IMR-90 (cell line): ENCODE data around the gene IL19. TPM values are rescaled to one million over a fixed set of nuclear protein-coding genes. Genes with fewer than 3 reads are reported as not detected.

Experiments
- ATAC-seq: fragments of 200-7000 bp; cut with Tn5 transposase; 2 replicates; pipeline ENCODE4 v1.9.1; 2020; ENCODE audit warnings: low read depth, mild to moderate bottlenecking, moderate library complexity
- BruUV-seq: library from RNA; stranded (reverse); fragments of 400-500 nt; replicated peaks from 2 replicates; lab custom pipeline; 2021; lab: Mats Ljungman, UMichigan
- CTCF ChIA-PET: fragments of 300-600 bp; formaldehyde crosslinking; extraction: SDS; loops from one replicate; lab custom pipeline; 2021; ENCODE audit warnings: antibody characterized with exemption; lab: Yijun Ruan, JAX
- POLR2A ChIA-PET: fragments of 300-600 bp; sonication (Branson Sonifier 250); formaldehyde crosslinking; loops from one replicate; lab custom pipeline; 2022; ENCODE audit warnings: antibody characterized with exemption; ENCODE audit not compliant: unreplicated experiment; lab: Charles Lee
- DNase-seq: peaks from one replicate; pipeline ENCODE4 v3.0.0; 2013
- H2AFZ ChIP-seq: replicated peaks from 2 replicates; pipeline ENCODE3; 2013; ENCODE audit warnings: low read length, mild to moderate bottlenecking; ENCODE audit not compliant: poor library complexity
- H2AK5ac ChIP-seq: 2 replicates; pipeline ENCODE4 v1.6.1; 2013; ENCODE audit warnings: low read depth, low read length, inconsistent platforms
- H2AK9ac ChIP-seq: replicated peaks from 2 replicates; pipeline ENCODE3; 2013; ENCODE audit warnings: mild to moderate bottlenecking, low read depth, low read length, moderate library complexity; ENCODE audit not compliant: poor library complexity
- H2BK120ac ChIP-seq: 2 replicates; pipeline ENCODE4 v1.6.1; 2013; ENCODE audit warnings: low read depth, low read length, inconsistent platforms
- H2BK15ac ChIP-seq: 3 replicates; pipeline ENCODE4 v1.6.1; 2013; ENCODE audit warnings: low read depth, low read length, inconsistent platforms
- H2BK20ac ChIP-seq: 2 replicates; pipeline ENCODE4 v1.6.1; 2013; ENCODE audit warnings: low read depth, mild to moderate bottlenecking, inconsistent platforms, low read length, moderate library complexity
- H2BK5ac ChIP-seq: 2 replicates; pipeline ENCODE4 v1.6.1; 2013; ENCODE audit warnings: mild to moderate bottlenecking, low read depth, low read length, inconsistent platforms; ENCODE audit not compliant: poor library complexity, severe bottlenecking
- H3K14ac ChIP-seq: replicated peaks from 2 replicates; pipeline ENCODE4 v1.6.1; 2013; ENCODE audit warnings: low read depth, low read length, inconsistent platforms
- H3K18ac ChIP-seq: 2 replicates; pipeline ENCODE4 v1.6.1; 2013; ENCODE audit warnings: low read depth, low read length, control low read depth
- H3K23ac ChIP-seq: 2 replicates; pipeline ENCODE4 v1.6.1; 2013; ENCODE audit warnings: low read depth, low read length, inconsistent platforms
- H3K27ac ChIP-seq: 2 replicates; pipeline ENCODE4 v1.5.1; 2013; ENCODE audit warnings: mild to moderate bottlenecking, control low read depth, low read length; ENCODE audit not compliant: insufficient read depth
- H3K27me3 ChIP-seq: 2 replicates; pipeline ENCODE4 v1.6.1; 2013; ENCODE audit warnings: low read length; ENCODE audit not compliant: control insufficient read depth, insufficient read depth
- H3K36me3 ChIP-seq: 2 replicates; pipeline ENCODE4 v1.6.1; 2013; ENCODE audit warnings: low read length, mixed read lengths; ENCODE audit not compliant: control insufficient read depth, insufficient read depth
- H3K4ac ChIP-seq: 2 replicates; pipeline ENCODE4 v1.6.1; 2013; ENCODE audit warnings: low read depth, low read length, inconsistent platforms
- H3K4me1 ChIP-seq: 2 replicates; pipeline ENCODE4 v1.6.1; 2013; ENCODE audit warnings: low read length, mixed read lengths; ENCODE audit not compliant: control insufficient read depth, insufficient read depth
- H3K4me2 ChIP-seq: 2 replicates; pipeline ENCODE4 v1.6.1; 2013; ENCODE audit warnings: low read depth, mild to moderate bottlenecking, control low read depth, low read length, moderate library complexity
- H3K4me3 ChIP-seq: 2 replicates; pipeline ENCODE4 v1.5.1; 2013; ENCODE audit warnings: low read depth, mild to moderate bottlenecking, control low read depth, low read length, moderate library complexity; ENCODE audit not compliant: insufficient read depth
- H3K56ac ChIP-seq: 2 replicates; pipeline ENCODE4 v1.6.1; 2013; ENCODE audit warnings: low read length, inconsistent platforms; ENCODE audit not compliant: insufficient read depth; ENCODE audit errors: extremely low read depth
- H3K79me1 ChIP-seq, 2 experiments: 2 replicates each; pipeline ENCODE4 v1.6.1; 2013; ENCODE audit warnings: low read length in 2 of 2, inconsistent platforms in 1 of 2, low read depth in 1 of 2
- H3K9ac ChIP-seq: 2 replicates; pipeline ENCODE4 v1.6.1; 2013; ENCODE audit warnings: low read depth, low read length, control low read depth
- H3K9me1 ChIP-seq: 2 replicates; pipeline ENCODE4 v1.6.1; 2013; ENCODE audit warnings: low read length, inconsistent platforms; ENCODE audit not compliant: insufficient read depth
- H3K9me3 ChIP-seq: 2 replicates; pipeline ENCODE4 v1.6.1; 2013; ENCODE audit warnings: low read length; ENCODE audit not compliant: control insufficient read depth, insufficient read depth
- H4K20me1 ChIP-seq: 2 replicates; pipeline ENCODE4 v1.6.1; 2013; ENCODE audit warnings: low read length, inconsistent platforms; ENCODE audit not compliant: insufficient read depth
- H4K5ac ChIP-seq: 2 replicates; pipeline ENCODE4 v1.6.1; 2013; ENCODE audit warnings: mild to moderate bottlenecking, low read depth, low read length, control low read depth
- H4K8ac ChIP-seq, 2 experiments: 2 replicates each; pipeline ENCODE4 v1.6.1; 2013; ENCODE audit warnings: low read depth in 2 of 2, low read length in 2 of 2, control low read depth in 1 of 2, inconsistent platforms in 1 of 2
- H4K91ac ChIP-seq: 2 replicates; pipeline ENCODE4 v1.6.1; 2013; ENCODE audit warnings: low read depth, low read length, inconsistent platforms; ENCODE audit not compliant: insufficient read depth
- CEBPB ChIP-seq: IDR thresholded peaks from 2 replicates; pipeline ENCODE4 v1.6.1; 2012; ENCODE audit warnings: low read depth, low read length, improper control_type of control experiment
- CHD1 ChIP-seq: IDR thresholded peaks from 2 replicates; pipeline ENCODE4 v1.6.1; 2012; ENCODE audit warnings: low read depth, low read length, improper control_type of control experiment
- FOS ChIP-seq: fragments of 150-350 bp; IDR thresholded peaks from 2 replicates; pipeline ENCODE4 v1.6.1; 2016; ENCODE audit warnings: low read depth, low read length
- MAFK ChIP-seq: IDR thresholded peaks from 2 replicates; pipeline ENCODE4 v1.6.1; 2012; ENCODE audit warnings: low read depth, low read length, improper control_type of control experiment
- MXI1 ChIP-seq: IDR thresholded peaks from 2 replicates; pipeline ENCODE4 v1.6.1; 2012; ENCODE audit warnings: low read depth, mild to moderate bottlenecking, low read length, moderate library complexity, borderline replicate concordance
- POLR2A ChIP-seq: IDR thresholded peaks from 2 replicates; pipeline ENCODE4 v1.6.1; 2012; ENCODE audit warnings: mild to moderate bottlenecking, low read depth, low read length
- RCOR1 ChIP-seq: IDR thresholded peaks from 2 replicates; pipeline ENCODE4 v1.6.1; 2012; ENCODE audit warnings: mild to moderate bottlenecking, low read length, improper control_type of control experiment; ENCODE audit not compliant: insufficient replicate concordance
- RFX5 ChIP-seq: IDR thresholded peaks from 2 replicates; pipeline ENCODE4 v1.8.0; 2012; ENCODE audit warnings: low read depth, mild to moderate bottlenecking, low read length, moderate library complexity
- SMC3 ChIP-seq: fragments of 150-350 bp; IDR thresholded peaks from 2 replicates; pipeline ENCODE4 v1.6.1; 2016; ENCODE audit warnings: low read depth, mild to moderate bottlenecking, antibody characterized with exemption, low read length, moderate library complexity
- WGBS, 2 experiments: methylation state at CpG; one replicate each; pipeline versions ENCODE4 v1.1.5 to v1.1.7; 2013; ENCODE audit warnings: missing lambda C conversion rate in 2 of 2; ENCODE audit not compliant: insufficient read length in 1 of 2; ENCODE audit errors: extremely low coverage in 2 of 2; 5-methylcytosine and 5-hydroxymethylcytosine counted together
- dilution Hi-C: fragments of 300-500 bp; cut with HindIII; formaldehyde crosslinking; loops from one replicate; pipeline ENCODE4 v1.14.3; 2018; ENCODE audit warnings: low sequenced_read_pairs; ENCODE audit not compliant: unreplicated experiment
- in situ Hi-C: fragments of 300-500 bp; cut with MboI; formaldehyde crosslinking; loops from 3 replicates; pipeline ENCODE4 v1.14.3; 2019; ENCODE audit warnings: low sequenced_read_pairs, inconsistent platforms, mixed read lengths
- intact Hi-C: fragments of 100-400 bp; cut with micrococcal nuclease; formaldehyde crosslinking; loops from 2 replicates; pipeline ENCODE4 v1.10.0; 2022
- polyA plus RNA-seq, 3 experiments: library from polyadenylated mRNA; depleted of rRNA; stranded (reverse); fragments of >200 nt; gene quantifications; 2 replicates each; pipeline ENCODE4 v1.2.3, GENCODE V29; 2012; ENCODE audit warnings: low replicate concordance in 1 of 3
- total RNA-seq: library from RNA; depleted of rRNA; stranded (reverse); fragments of >200 nt; gene quantifications from 2 replicates; pipeline ENCODE4 v1.2.3, GENCODE V29; 2012
- TF ChIP-seq, protein P1 (sequence below): conservative IDR thresholded peaks from 2 replicates; pipeline ENCODE4 v1.5.1; 2012; ENCODE audit warnings: mild to moderate bottlenecking, low read depth, low read length, improper control_type of control experiment
- TF ChIP-seq, protein P2 (sequence below): fragments of 150-350 bp; IDR thresholded peaks from 2 replicates; pipeline ENCODE4 v1.6.1; 2017; ENCODE audit warnings: mild to moderate bottlenecking, antibody characterized with exemption, low read length, low read depth

IL19 gene
- total and polyA plus RNA-seq, 2 of the 4 experiments (the other 2 are of a cell fraction), result not detected

DNA sequence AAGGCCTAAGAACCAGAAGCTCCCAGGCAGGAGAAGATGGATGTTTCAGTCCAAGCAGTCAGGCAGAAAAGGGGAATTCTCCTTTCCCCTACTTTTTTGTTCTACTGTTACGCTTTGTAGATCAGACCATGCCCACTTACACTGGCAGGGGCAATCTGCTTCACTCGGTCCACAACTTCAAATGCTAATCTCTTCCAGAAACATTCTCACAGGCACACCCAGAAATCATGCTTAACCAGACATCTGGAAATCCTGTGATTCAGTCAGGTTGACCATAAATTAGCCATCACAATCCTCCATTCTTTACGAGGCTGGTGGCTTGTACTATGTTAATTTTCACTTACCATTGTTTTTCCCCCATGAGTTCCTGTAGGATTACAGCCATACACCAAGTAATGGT, 25.5 kb downstream of the IL19 start:
- no peak overlapping the region for H3K27ac ChIP-seq
- no peak overlapping the region for H3K18ac ChIP-seq
- no CpG with 5 or more reads among the region's 3 CpGs for whole genome bisulfite sequencing, 2 experiments
- no peak overlapping the region for H3K56ac ChIP-seq
- H3K14ac ChIP-seq, result no peak overlapping the region
- H4K5ac ChIP-seq, result no peak overlapping the region
- in situ Hi-C loops (no loop called here), dilution Hi-C loops (no loop called here), intact Hi-C loops (no loop called here)
- H3K79me1 ChIP-seq, result no peaks in the 10 kb centered on the region
- H4K91ac ChIP-seq, result no peak overlapping the region
- POLR2A ChIA-PET, result no interaction called here
- H3K23ac ChIP-seq, result no peak overlapping the region
- no peaks in the 10 kb centered on the region for H4K20me1 ChIP-seq
- no TSS peak for BruUV-seq
- H2AK9ac ChIP-seq, result no peak overlapping the region
- ATAC-seq, result no peak
- H3K4me3 ChIP-seq, result no peak overlapping the region
- no peaks in the 10 kb centered on the region for H3K27me3 ChIP-seq
- no peak overlapping the region for H4K8ac ChIP-seq
- no peak overlapping the region for H3K9ac ChIP-seq
- CTCF ChIA-PET, result no interaction called here
- DNase-seq, result no peak
- H2BK5ac ChIP-seq, result no peak overlapping the region
- H2AFZ ChIP-seq, result no peak overlapping the region
- no peaks in the 10 kb centered on the region for H3K9me3 ChIP-seq
- no peaks in the 10 kb centered on the region for H3K36me3 ChIP-seq
- H2BK15ac ChIP-seq, result no peak overlapping the region
- no peak overlapping the region for H3K4ac ChIP-seq
- no peak for TF ChIP-seq CHD1
- no peak for TF ChIP-seq MXI1
- TF ChIP-seq, protein P1, sequence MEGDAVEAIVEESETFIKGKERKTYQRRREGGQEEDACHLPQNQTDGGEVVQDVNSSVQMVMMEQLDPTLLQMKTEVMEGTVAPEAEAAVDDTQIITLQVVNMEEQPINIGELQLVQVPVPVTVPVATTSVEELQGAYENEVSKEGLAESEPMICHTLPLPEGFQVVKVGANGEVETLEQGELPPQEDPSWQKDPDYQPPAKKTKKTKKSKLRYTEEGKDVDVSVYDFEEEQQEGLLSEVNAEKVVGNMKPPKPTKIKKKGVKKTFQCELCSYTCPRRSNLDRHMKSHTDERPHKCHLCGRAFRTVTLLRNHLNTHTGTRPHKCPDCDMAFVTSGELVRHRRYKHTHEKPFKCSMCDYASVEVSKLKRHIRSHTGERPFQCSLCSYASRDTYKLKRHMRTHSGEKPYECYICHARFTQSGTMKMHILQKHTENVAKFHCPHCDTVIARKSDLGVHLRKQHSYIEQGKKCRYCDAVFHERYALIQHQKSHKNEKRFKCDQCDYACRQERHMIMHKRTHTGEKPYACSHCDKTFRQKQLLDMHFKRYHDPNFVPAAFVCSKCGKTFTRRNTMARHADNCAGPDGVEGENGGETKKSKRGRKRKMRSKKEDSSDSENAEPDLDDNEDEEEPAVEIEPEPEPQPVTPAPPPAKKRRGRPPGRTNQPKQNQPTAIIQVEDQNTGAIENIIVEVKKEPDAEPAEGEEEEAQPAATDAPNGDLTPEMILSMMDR, result no peak
- TF ChIP-seq FOS, result no peak
- TF ChIP-seq RCOR1, result no peak
- TF ChIP-seq MAFK, result no peak
- no peak for TF ChIP-seq RFX5
- TF ChIP-seq SMC3, result no peak
- TF ChIP-seq CEBPB, result no peak
- no peak for TF ChIP-seq POLR2A
- TF ChIP-seq, protein P2, sequence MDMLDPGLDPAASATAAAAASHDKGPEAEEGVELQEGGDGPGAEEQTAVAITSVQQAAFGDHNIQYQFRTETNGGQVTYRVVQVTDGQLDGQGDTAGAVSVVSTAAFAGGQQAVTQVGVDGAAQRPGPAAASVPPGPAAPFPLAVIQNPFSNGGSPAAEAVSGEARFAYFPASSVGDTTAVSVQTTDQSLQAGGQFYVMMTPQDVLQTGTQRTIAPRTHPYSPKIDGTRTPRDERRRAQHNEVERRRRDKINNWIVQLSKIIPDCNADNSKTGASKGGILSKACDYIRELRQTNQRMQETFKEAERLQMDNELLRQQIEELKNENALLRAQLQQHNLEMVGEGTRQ, result no peak
- no peak overlapping the region for H3K4me2 ChIP-seq
- H2AK5ac ChIP-seq, result no peak overlapping the region
- H3K9me1 ChIP-seq, result peaks cover 14% of the 10 kb centered on the region; the same call in 1 of the 2 replicates
- H2BK120ac ChIP-seq, result no peak overlapping the region
- no peak overlapping the region for H2BK20ac ChIP-seq
- peaks cover 5% of the 10 kb centered on the region for H3K4me1 ChIP-seq
